Endothelial cell (in vitro differentiated cells): Measurements from ENCODE around the gene PSMB7. TPM values are rescaled to one million over a fixed set of nuclear protein-coding genes. Genes with fewer than 3 reads are reported as not detected.

Experiments used
- DNase-seq: peaks from one replicate; pipeline ENCODE4 v3.0.0; 2021; ENCODE audit warnings: low spot score
- H3K27ac Mint-ChIP-seq: one replicate; pipeline ENCODE4 v1.8.0; 2021; ENCODE audit warnings: mixed read lengths, inconsistent platforms; ENCODE audit not compliant: unreplicated experiment
- H3K27me3 Mint-ChIP-seq: one replicate; pipeline ENCODE4 v1.8.0; 2021; ENCODE audit warnings: mild to moderate bottlenecking, moderate library complexity, mixed read lengths, inconsistent platforms; ENCODE audit not compliant: unreplicated experiment
- H3K36me3 Mint-ChIP-seq: one replicate; pipeline ENCODE4 v1.8.0; 2021; ENCODE audit warnings: mild to moderate bottlenecking, low read depth, mixed read lengths, inconsistent platforms; ENCODE audit not compliant: unreplicated experiment
- H3K4me1 Mint-ChIP-seq: one replicate; pipeline ENCODE4 v1.8.0; 2021; ENCODE audit warnings: mild to moderate bottlenecking, mixed read lengths, inconsistent platforms; ENCODE audit not compliant: unreplicated experiment
- H3K4me3 Mint-ChIP-seq: one replicate; pipeline ENCODE4 v1.8.0; 2021; ENCODE audit warnings: mild to moderate bottlenecking, mixed read lengths, inconsistent platforms; ENCODE audit not compliant: unreplicated experiment
- H3K9me3 Mint-ChIP-seq: one replicate; pipeline ENCODE4 v1.8.0; 2021; ENCODE audit warnings: mixed read lengths, inconsistent platforms; ENCODE audit not compliant: unreplicated experiment
- total RNA-seq: library from RNA; stranded (reverse); fragmentation: NEBNext Ultra II Directional; extraction: Animal tissue kit (Norgen Biotek cat#: 25700); gene quantifications from one replicate; pipeline ENCODE4 v1.2.1, GENCODE V29; 2021; ENCODE audit not compliant: unreplicated experiment
- TF ChIP-seq, protein P1 (sequence below): fragments of 200-600 bp; sonication (generic); IDR thresholded peaks from one replicate; pipeline ENCODE4 v1.5.0; 2021; ENCODE audit warnings: antibody characterized with exemption; ENCODE audit not compliant: unreplicated experiment

Gene PSMB7
- total RNA-seq, 1 donor from 2014 or later: 180 TPM

DNA sequence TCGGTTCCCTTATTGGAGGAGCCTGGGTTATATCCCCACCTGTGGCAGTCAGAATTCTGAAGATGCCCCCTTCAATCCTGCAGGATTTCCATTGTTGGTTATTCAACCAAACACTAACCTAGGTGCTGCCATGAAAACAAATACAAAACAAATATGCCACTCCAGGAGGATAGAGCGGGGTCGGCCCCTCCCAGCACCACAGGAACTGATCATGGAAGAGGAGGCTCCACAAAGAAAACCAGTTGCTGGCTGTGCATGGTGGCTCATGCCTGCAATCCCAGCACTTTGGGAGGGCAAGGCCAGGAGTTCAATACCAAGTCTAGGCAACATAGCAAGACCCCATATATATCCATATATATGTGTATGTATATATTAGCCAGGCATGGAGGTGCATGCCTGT lies 21.8 kb upstream of the PSMB7 start:
- Mint-ChIP-seq H3K27ac (no peak overlapping the region), H3K36me3 (peaks cover 4% of the 10 kb centered on the region), H3K4me3 (no peak overlapping the region), H3K4me1 (no peaks in the 10 kb centered on the region), H3K9me3 (no peaks in the 10 kb centered on the region), H3K27me3 (peaks cover 13% of the 10 kb centered on the region)
- TF ChIP-seq, protein P1, sequence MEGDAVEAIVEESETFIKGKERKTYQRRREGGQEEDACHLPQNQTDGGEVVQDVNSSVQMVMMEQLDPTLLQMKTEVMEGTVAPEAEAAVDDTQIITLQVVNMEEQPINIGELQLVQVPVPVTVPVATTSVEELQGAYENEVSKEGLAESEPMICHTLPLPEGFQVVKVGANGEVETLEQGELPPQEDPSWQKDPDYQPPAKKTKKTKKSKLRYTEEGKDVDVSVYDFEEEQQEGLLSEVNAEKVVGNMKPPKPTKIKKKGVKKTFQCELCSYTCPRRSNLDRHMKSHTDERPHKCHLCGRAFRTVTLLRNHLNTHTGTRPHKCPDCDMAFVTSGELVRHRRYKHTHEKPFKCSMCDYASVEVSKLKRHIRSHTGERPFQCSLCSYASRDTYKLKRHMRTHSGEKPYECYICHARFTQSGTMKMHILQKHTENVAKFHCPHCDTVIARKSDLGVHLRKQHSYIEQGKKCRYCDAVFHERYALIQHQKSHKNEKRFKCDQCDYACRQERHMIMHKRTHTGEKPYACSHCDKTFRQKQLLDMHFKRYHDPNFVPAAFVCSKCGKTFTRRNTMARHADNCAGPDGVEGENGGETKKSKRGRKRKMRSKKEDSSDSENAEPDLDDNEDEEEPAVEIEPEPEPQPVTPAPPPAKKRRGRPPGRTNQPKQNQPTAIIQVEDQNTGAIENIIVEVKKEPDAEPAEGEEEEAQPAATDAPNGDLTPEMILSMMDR: no peak
- DNase-seq: no peak

DNA sequence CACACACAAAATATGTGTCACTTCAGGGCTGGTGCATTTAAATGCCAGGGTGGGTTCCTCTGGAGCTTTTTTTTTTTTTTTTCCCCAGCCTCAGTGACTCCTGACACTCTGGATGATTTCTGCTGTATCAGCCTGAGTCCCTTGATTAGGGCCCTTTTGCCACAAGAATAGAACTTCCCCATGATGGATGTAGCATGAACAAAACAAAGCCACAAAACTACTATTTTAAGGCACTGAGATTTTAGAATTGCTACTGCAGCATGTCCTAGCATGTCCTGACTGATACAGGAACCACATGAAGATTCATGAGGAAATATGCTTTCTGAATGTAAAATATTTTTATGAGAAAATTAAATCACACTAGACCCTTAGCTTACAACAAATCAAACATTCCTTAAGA lies 21.1 kb upstream of the PSMB7 start:
- Mint-ChIP-seq H3K4me3 (no peak overlapping the region), H3K36me3 (peaks cover 4% of the 10 kb centered on the region)
- TF ChIP-seq, protein P1: no peak

DNA sequence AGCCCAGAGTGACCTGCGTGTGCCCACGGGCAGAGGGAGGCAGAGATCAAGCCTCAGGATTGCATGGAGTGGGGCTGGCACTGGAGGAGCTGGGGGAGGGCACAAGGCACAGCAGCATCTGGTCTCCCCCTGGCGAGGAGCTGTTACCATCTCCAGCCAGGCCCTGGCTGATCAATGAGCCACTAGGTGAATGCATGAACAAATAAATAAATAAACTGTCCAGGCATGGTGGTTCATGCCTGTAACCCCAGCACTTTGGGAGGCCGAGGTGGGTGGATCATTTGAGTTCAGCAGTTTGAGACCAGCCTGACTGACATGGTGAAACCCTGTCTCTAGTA lies 14.3 kb upstream of the PSMB7 start:
- H3K4me1 Mint-ChIP-seq: no peaks in the 10 kb centered on the region
- H3K36me3 Mint-ChIP-seq: no peaks in the 10 kb centered on the region
- peaks cover 2% of the 10 kb centered on the region for H3K27me3 Mint-ChIP-seq
- no peak for DNase-seq
- no peak overlapping the region for H3K27ac Mint-ChIP-seq
- H3K4me3 Mint-ChIP-seq: no peak overlapping the region
- H3K9me3 Mint-ChIP-seq: no peaks in the 10 kb centered on the region
- TF ChIP-seq, protein P1: no peak

More for the DNA sequence above, 21.1 kb upstream of the PSMB7 start:
- Mint-ChIP-seq H3K27ac (no peak overlapping the region), H3K27me3 (peaks cover 10% of the 10 kb centered on the region), H3K4me1 (no peaks in the 10 kb centered on the region), H3K9me3 (no peaks in the 10 kb centered on the region)
- DNase-seq: no peak

DNA sequence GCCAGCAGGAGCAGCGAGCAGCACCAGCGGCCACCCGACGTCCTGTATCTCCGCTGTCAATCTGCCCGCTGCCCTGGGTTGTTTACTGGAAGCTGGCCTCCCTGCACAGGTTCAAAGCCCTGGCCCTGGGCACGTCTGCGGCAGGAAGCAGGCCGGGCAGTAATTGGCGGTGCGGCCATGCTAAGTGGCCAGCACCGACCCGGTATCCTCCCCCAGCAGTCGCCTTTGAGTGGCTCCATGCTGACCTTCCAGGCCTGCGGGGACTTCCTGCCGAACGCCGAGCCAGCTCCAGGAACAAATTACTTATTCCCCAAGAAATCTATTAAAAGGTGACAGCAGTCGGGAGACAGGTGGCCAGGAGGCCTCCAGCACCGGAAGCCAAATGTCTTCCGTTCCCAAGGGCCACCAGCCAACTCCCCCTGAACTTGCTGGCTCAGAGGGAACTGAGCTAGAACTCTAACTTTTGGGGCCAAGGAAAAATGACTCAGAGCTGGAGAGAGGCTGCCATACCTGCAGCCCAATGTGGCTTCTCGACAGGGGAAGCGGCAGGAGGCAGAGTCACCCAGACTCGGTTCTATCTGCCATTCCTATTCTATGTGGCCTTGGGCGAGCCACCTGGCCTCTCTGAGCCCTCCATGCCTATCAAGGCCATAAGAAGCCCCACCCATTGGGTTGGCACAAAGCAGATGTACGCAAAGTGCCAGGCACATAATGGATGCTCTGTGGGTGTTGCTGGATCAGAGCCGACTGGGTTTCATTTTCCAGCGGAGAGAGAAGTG lies 13.7 kb upstream of the PSMB7 start:
- Mint-ChIP-seq H3K9me3 (no peaks in the 10 kb centered on the region), H3K4me3 (no peak overlapping the region), H3K4me1 (no peaks in the 10 kb centered on the region), H3K27me3 (no peaks in the 10 kb centered on the region), H3K27ac (no peak overlapping the region), H3K36me3 (no peaks in the 10 kb centered on the region)
- no peak for DNase-seq
- TF ChIP-seq, protein P1: no peak

DNA sequence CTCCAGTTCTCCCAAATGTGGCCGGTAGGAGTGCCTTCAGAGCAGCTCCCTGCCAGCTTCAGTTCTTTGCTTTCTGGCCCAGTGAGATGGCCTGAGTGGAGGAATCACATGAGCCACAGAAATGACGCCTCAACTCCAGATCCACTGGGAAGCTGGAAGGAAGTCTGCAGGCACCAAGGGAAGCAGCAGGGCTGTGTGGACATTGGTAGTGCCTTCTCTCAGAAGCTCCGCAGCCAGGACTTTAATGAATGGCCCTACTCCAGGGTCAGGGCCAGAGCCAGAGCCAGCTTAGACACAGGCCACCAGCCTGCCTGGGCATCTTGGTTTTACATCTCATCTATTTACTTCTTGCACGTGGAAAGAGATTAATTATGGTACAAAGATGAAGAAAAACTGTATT lies 12.0 kb upstream of the PSMB7 start:
- TF ChIP-seq, protein P1: no peak
- no peaks in the 10 kb centered on the region for H3K36me3 Mint-ChIP-seq
- no peak overlapping the region for H3K27ac Mint-ChIP-seq
- no peaks in the 10 kb centered on the region for H3K27me3 Mint-ChIP-seq
- H3K4me3 Mint-ChIP-seq: no peak overlapping the region
- H3K4me1 Mint-ChIP-seq: peaks cover 7% of the 10 kb centered on the region
- H3K9me3 Mint-ChIP-seq: no peaks in the 10 kb centered on the region
- no peak for DNase-seq
